PC-3 (cell line): ENCODE results near the gene JCHAIN. TPM values are rescaled to one million over a fixed set of nuclear protein-coding genes. Genes with fewer than 3 reads are reported as not detected.

ENCODE experiments used
- ATAC-seq: fragments of 200-7000 bp; cut with Tn5 transposase; 2 replicates; pipeline ENCODE4 v1.9.1; 2020; ENCODE audit warnings: mild to moderate bottlenecking, moderate library complexity
- BruUV-seq: library from RNA; stranded (reverse); fragments of 400-500 nt; replicated peaks from 2 replicates; lab custom pipeline; 2021; lab: Mats Ljungman, UMichigan
- CTCF ChIA-PET: fragments of 300-600 bp; sonication (Branson Sonifier 250); formaldehyde crosslinking; loops from one replicate; lab custom pipeline; 2022; ENCODE audit warnings: antibody characterized with exemption; lab: Charles Lee
- POLR2A ChIA-PET: fragments of 300-600 bp; sonication (Branson Sonifier 250); formaldehyde crosslinking; loops from one replicate; lab custom pipeline; 2022; ENCODE audit warnings: antibody characterized with exemption; ENCODE audit not compliant: unreplicated experiment; lab: Charles Lee
- DNase-seq: peaks from one replicate; pipeline ENCODE4 v3.0.0-alpha.2; 2015
- H2AFZ ChIP-seq: fragments of 300-600 bp; sonication (generic); 2 replicates; pipeline ENCODE4 v1.6.0; 2016; ENCODE audit warnings: antibody characterized with exemption, low read length
- H3F3A ChIP-seq: fragments of 300-600 bp; sonication (generic); one replicate; pipeline ENCODE4 v1.6.0; 2017; ENCODE audit warnings: antibody characterized with exemption, low read length, control low read depth, mild to moderate bottlenecking; ENCODE audit not compliant: unreplicated experiment
- H3K27ac ChIP-seq: fragments of 300-600 bp; sonication (generic); 2 replicates; pipeline ENCODE4 v1.5.1; 2016; ENCODE audit warnings: mild to moderate bottlenecking, low read length
- H3K27me3 ChIP-seq: fragments of 300-600 bp; sonication (generic); 2 replicates; pipeline ENCODE4 v1.6.1; 2016; ENCODE audit warnings: low read length, mixed read lengths
- H3K36me3 ChIP-seq: fragments of 300-600 bp; sonication (generic); 2 replicates; pipeline ENCODE4 v1.6.1; 2016; ENCODE audit warnings: low read depth, mixed run types, low read length, mixed read lengths
- H3K4me1 ChIP-seq: fragments of 300-600 bp; sonication (generic); 2 replicates; pipeline ENCODE4 v1.5.1; 2016; ENCODE audit warnings: low read length; ENCODE audit not compliant: insufficient read depth
- H3K4me2 ChIP-seq: fragments of 300-600 bp; sonication (generic); 2 replicates; pipeline ENCODE4 v1.6.0; 2016; ENCODE audit warnings: low read length
- H3K4me3 ChIP-seq: fragments of 300-600 bp; sonication (generic); 2 replicates; pipeline ENCODE4 v1.5.1; 2016; ENCODE audit warnings: mild to moderate bottlenecking, low read length, mixed read lengths
- H3K79me2 ChIP-seq: fragments of 300-600 bp; sonication (generic); 2 replicates; pipeline ENCODE4 v1.6.1; 2017; ENCODE audit warnings: low read length, mixed read lengths
- H3K9ac ChIP-seq: fragments of 300-600 bp; sonication (generic); 2 replicates; pipeline ENCODE4 v1.6.0; 2016; ENCODE audit warnings: mild to moderate bottlenecking, low read length
- H3K9me2 ChIP-seq: fragments of 300-600 bp; sonication (generic); replicated peaks from 2 replicates; pipeline ENCODE4 v1.6.1; 2016; ENCODE audit warnings: mixed run types, low read length, mixed read lengths
- H3K9me3 ChIP-seq: fragments of 300-600 bp; sonication (generic); 2 replicates; pipeline ENCODE4 v1.6.1; 2016; ENCODE audit warnings: low read length, mixed read lengths
- H4K20me1 ChIP-seq: fragments of 300-600 bp; sonication (generic); 2 replicates; pipeline ENCODE4 v1.6.1; 2016; ENCODE audit warnings: low read length, mixed read lengths
- CTCF ChIP-seq: fragments of 300-600 bp; sonication (generic); conservative IDR thresholded peaks from 2 replicates; pipeline ENCODE4 v1.5.1; 2017; ENCODE audit warnings: antibody characterized with exemption, low read depth, mild to moderate bottlenecking, low read length
- EZH2 ChIP-seq: fragments of 300-600 bp; sonication (generic); IDR thresholded peaks from one replicate; pipeline ENCODE4 v1.6.1; 2017; ENCODE audit warnings: antibody characterized with exemption, mild to moderate bottlenecking, low read length; ENCODE audit not compliant: unreplicated experiment
- EZH2phosphoT487 ChIP-seq: fragments of 300-600 bp; sonication (generic); IDR thresholded peaks from 2 replicates; pipeline ENCODE4 v1.6.1; 2018; ENCODE audit warnings: mild to moderate bottlenecking, antibody characterized with exemption, low read length, borderline replicate concordance
- intact Hi-C: fragments of 100-400 bp; cut with micrococcal nuclease; formaldehyde crosslinking; loops from 2 replicates; pipeline ENCODE4 v1.9.0; 2023
- total RNA-seq: library from RNA; depleted of rRNA; stranded (reverse); fragments of >200 nt; gene quantifications from 2 replicates; pipeline ENCODE4 v1.2.3, GENCODE V29; 2014

The JCHAIN gene
- total RNA-seq, 1 experiment from 2014 or later, result not detected

- H3K9ac ChIP-seq, result no peak overlapping the region
- H3K9me2 ChIP-seq, result no peaks in the 10 kb centered on the region
- no peak overlapping the region for H3K4me3 ChIP-seq
- ChIA-PET CTCF (no interaction called here), POLR2A (no interaction called here)
- H3K4me1 ChIP-seq, result 0 out of 2 replicates have a peak, but pooled peaks cover 4% of the 10 kb centered on the region
- no peak overlapping the region for H3K27ac ChIP-seq
- H3K9me3 ChIP-seq, result no peaks in the 10 kb centered on the region
- H4K20me1 ChIP-seq, result no peaks in the 10 kb centered on the region
- no peaks in the 10 kb centered on the region for H3K36me3 ChIP-seq
- no peaks in the 10 kb centered on the region for H3F3A ChIP-seq
- H3K27me3 ChIP-seq, result no peaks in the 10 kb centered on the region
- no peak overlapping the region for H3K4me2 ChIP-seq
- DNase-seq, result no peak
- BruUV-seq, result no TSS peak
- ATAC-seq, result no peak
- no peak overlapping the region for H2AFZ ChIP-seq
- no peaks in the 10 kb centered on the region for H3K79me2 ChIP-seq
- no peak for TF ChIP-seq CTCF
- TF ChIP-seq EZH2phosphoT487, result no peak
- no peak for TF ChIP-seq EZH2
- intact Hi-C loops, result no loop called here
Observed at GRCh38 chr4:70640192-70640591, 26.1 kb downstream of the JCHAIN start.

- no peaks in the 10 kb centered on the region for H3K9me3 ChIP-seq
- no peak overlapping the region for H3K9ac ChIP-seq
- no TSS peak for BruUV-seq
- intact Hi-C loops, result no loop called here
- H3K4me3 ChIP-seq, result no peak overlapping the region
- H2AFZ ChIP-seq, result no peak overlapping the region; the same call in 1 of the 2 replicates
- no peaks in the 10 kb centered on the region for H3K27me3 ChIP-seq
- H3K4me1 ChIP-seq, result peaks cover 7% of the 10 kb centered on the region
- no peak overlapping the region for H3K4me2 ChIP-seq
- no peak overlapping the region for H3K27ac ChIP-seq
- no peaks in the 10 kb centered on the region for H3K36me3 ChIP-seq
- ChIA-PET POLR2A (no interaction called here), CTCF (no interaction called here)
- no peaks in the 10 kb centered on the region for H3K79me2 ChIP-seq
- ATAC-seq (no peak), DNase-seq (no peak)
- H3K9me2 ChIP-seq, result no peaks in the 10 kb centered on the region
- no peak for TF ChIP-seq EZH2
- TF ChIP-seq EZH2phosphoT487, result no peak
- TF ChIP-seq CTCF, result no peak
- H3F3A ChIP-seq, result no peaks in the 10 kb centered on the region
- H4K20me1 ChIP-seq, result no peaks in the 10 kb centered on the region
Observed at GRCh38 chr4:70637239-70637913, 28.9 kb downstream of the JCHAIN start.

GRCh38 chr4:70634482-70634881 is 31.8 kb downstream of the JCHAIN start:
- Histone ChIP-seq H3K79me2 (no peaks in the 10 kb centered on the region), H2AFZ (0 out of 2 replicates have a peak overlapping the region, but pooled peaks have one; percentile 21), H3K9me2 (no peaks in the 10 kb centered on the region), H3K9me3 (no peaks in the 10 kb centered on the region), H3K27ac (no peak overlapping the region), H3K36me3 (no peaks in the 10 kb centered on the region), H4K20me1 (no peaks in the 10 kb centered on the region), H3K4me1 (peaks cover 16% of the 10 kb centered on the region), H3K9ac (no peak overlapping the region), H3K27me3 (no peaks in the 10 kb centered on the region), H3K4me3 (no peak overlapping the region), H3K4me2 (no peak overlapping the region), H3F3A (no peaks in the 10 kb centered on the region)
- intact Hi-C loops, result no loop called here
- peak; percentile 43 for DNase-seq
- ChIA-PET POLR2A (no interaction called here), CTCF (no interaction called here)
- BruUV-seq, result no TSS peak
- TF ChIP-seq EZH2 (no peak), CTCF (no peak), EZH2phosphoT487 (no peak)
- no peak for ATAC-seq
